Measurements from ENCODE around the gene NF1.

DNA sequence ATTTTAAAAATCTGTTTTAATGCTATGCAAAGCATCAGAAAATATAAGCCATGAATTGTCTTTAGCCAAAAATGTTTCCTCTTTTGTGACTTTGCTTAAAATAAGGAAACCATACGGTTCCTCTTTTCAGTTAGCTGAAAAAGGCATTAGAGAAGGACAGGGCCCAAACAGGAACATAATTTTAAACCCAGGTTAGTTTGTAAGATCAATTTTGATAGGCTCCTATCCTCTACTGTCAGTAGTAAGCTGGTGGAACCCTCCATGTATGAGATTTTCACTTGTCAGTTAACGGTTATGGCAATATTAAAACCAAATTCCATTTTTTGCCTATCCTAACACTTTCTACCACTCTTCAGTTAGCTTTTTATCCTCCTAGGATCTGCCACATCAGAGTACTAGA is 214.8 kb downstream of the NF1 start:
- TF ChIP-seq FOXM1 (IDR thresholded peaks at IDR 0.05; ENCODE audit: low read depth) (no peak), EP300 (IDR thresholded peaks at IDR 0.05; ENCODE audit: borderline replicate concordance in 1 of 2, low read depth in 1 of 2, low read length in 1 of 2) (no peak)
- TF ChIP-seq, protein P1, sequence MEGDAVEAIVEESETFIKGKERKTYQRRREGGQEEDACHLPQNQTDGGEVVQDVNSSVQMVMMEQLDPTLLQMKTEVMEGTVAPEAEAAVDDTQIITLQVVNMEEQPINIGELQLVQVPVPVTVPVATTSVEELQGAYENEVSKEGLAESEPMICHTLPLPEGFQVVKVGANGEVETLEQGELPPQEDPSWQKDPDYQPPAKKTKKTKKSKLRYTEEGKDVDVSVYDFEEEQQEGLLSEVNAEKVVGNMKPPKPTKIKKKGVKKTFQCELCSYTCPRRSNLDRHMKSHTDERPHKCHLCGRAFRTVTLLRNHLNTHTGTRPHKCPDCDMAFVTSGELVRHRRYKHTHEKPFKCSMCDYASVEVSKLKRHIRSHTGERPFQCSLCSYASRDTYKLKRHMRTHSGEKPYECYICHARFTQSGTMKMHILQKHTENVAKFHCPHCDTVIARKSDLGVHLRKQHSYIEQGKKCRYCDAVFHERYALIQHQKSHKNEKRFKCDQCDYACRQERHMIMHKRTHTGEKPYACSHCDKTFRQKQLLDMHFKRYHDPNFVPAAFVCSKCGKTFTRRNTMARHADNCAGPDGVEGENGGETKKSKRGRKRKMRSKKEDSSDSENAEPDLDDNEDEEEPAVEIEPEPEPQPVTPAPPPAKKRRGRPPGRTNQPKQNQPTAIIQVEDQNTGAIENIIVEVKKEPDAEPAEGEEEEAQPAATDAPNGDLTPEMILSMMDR (IDR thresholded peaks at IDR 0.05) = no peak
